ENCODE measurements around the gene STRN3.
"Not testable (repeated sequence)": the region's sequence is repeated elsewhere in the genome, so short reads cannot be mapped to it uniquely, and the experiment has no call there.

Gene STRN3, protein sequence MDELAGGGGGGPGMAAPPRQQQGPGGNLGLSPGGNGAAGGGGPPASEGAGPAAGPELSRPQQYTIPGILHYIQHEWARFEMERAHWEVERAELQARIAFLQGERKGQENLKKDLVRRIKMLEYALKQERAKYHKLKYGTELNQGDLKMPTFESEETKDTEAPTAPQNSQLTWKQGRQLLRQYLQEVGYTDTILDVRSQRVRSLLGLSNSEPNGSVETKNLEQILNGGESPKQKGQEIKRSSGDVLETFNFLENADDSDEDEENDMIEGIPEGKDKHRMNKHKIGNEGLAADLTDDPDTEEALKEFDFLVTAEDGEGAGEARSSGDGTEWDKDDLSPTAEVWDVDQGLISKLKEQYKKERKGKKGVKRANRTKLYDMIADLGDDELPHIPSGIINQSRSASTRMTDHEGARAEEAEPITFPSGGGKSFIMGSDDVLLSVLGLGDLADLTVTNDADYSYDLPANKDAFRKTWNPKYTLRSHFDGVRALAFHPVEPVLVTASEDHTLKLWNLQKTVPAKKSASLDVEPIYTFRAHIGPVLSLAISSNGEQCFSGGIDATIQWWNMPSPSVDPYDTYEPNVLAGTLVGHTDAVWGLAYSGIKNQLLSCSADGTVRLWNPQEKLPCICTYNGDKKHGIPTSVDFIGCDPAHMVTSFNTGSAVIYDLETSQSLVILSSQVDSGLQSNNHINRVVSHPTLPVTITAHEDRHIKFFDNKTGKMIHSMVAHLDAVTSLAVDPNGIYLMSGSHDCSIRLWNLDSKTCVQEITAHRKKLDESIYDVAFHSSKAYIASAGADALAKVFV

DNA sequence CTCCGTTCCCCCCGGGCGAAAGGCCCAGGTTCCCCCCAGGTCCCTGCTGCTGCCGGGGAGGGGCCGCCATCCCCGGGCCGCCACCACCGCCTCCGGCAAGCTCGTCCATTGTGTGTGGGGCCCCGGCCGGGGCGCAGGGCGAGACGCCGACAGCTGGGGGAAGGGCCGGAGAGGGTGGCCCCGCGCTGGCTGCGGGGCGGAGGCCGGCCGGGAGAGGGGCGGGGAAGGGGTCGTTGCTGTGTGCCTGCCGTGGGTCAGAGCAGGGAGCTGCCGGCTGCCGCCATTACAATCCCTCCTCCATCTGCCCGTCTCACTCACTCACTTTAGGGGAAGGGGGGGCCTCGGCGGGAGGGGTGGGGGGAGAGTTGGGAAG is at the start of gene STRN3:
Gene STRN3 (minus strand): TSS at position 303 of the 373 bp plus-strand sequence. CDS start 194 bp downstream, at position 109.
- DNase-seq: no peak

DNA sequence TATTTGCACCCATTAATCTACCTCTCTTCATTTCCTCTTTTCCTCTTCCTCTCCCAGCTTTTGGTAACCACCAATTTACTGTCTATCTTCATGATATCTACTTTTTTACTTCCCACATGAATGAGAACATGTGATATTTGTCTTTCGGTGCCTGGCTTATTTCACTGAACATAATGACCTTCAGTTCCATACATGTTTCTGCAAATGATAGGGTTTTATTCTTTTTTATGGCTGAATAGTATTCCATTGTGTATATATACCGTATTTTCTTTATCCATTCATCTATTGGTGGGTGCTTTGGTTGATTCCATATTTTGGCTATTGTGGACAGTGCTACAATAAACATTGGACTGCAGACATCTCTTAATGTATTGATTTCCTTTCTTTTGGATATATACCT is 49.0 kb upstream of the STRN3 start:
- no peak for DNase-seq

DNA sequence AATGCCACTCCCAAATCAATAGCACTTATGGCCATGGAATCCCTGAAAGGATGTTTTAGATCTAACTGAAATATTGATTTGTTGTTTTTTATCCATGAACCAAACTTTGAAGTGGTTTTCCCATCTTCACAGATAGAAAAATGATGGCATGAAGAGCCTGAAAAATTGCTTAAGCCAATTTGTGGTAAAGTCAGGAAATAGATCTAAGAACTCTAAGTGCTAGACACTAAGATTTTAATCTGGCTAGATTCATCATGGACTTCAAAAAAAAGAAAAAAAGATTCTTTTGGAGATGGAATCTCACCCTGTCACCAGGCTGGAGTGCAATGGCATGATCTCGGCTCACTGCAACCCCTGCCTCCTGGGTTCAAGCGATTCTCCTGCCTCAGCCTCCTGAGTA is 45.0 kb upstream of the STRN3 start:
- DNase-seq: no peak

DNA sequence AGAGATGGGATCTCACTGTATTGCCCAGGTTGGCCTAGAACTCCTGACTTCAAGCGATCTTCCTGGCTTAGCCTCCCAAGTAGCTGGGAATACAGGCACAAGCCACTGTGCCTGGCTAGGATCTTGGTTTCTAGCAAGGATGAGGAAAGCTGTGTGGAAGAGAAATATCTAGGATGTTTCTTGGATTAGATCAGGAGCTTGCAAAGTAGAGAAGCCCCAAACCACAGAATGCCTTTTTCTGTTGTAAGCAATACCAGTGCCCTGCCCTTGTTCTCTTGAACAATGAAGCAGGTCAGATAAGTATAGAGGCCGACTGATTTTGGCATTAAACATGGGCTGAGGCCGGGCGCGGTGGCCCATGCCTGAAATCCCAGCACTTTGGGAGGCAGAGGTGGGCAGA is 44.3 kb upstream of the STRN3 start:
- no peak for DNase-seq

DNA sequence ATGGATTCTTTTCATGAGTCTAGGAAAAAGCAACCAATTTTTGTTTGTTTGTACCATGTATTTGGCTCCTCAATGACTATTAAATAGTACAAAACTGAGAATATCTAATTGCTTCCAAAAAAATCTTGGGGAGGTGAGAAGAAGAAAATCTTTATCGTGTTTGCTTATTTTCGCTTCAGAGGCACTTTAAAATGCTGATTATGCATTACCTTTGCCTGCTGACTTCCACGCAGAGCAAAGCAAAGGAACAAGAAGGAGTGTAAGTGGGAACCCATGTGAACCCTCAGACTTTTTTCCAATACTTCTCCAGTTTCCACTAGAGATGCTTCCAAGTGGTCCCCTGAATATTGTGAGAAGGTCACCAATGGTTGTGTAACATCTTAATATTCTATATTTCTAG is 43.2 kb upstream of the STRN3 start:
- DNase-seq: no peak

DNA sequence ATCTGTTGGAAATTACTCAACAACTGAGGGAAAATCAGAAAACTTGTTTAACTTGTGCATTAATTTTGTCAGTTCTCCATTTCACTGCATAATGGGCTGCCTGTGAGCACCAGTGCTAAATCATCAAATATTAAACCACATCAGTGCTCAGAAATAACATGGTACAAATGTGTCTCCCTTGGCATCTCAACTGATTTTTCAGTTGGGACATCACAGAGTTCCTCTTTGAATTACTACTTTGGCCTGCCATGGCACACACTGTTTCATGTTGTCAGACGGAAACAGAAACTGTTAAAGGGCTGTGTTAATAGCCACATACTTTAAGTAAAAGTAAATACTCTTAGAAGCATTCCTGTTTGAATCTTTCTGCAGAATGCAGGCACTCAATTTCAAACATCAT is 42.1 kb upstream of the STRN3 start:
- no peak for DNase-seq

DNA sequence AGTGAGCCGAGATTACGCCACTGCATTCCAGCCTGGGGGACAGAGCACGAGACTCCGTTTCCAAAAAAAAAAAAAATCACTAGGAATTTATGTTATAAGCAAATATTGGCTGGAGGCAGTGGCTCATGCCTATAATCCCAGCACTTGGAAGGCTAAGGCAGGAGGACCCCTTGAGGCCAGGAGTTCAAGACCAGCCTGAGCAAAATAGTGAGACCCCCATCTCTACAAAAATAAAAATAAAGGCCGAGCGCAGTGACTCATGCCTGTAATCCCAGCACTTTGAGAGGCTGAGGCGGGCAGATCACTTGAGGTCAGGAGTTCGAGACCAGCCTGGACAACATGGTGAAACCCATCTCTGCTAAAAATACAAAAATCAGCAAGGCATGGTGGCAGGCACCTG is 36.7 kb upstream of the STRN3 start:
- not testable (repeated sequence) for DNase-seq

DNA sequence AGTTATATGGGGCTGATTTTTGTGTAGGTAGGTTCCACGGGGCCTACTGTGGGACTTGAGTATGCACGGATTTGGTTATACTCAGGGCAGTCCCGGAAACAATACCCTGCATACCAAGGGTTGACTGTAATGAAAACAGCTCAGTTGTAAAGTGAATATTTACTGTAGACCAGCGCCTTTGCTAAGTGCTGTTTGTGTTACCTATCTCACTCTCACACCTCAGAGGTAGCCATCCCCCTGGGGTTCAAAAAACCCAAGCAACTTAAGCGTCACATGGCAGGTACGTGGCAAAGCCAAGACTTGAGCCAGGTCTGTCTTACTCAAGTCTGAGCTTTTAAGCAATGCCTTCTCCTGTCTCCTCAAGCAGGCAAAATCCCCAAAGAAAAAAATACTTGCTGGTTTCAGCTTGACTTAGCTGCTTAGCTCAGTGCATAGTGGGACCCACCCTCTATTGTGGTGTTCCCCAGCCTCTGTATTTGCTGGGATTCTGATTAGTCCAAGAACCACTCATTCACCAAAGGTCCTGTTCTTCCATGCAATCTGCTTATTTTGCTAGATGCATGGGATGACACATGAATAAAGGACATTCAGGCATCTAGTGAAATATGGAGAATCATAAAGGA is 34.2 kb upstream of the STRN3 start:
- no peak for DNase-seq

DNA sequence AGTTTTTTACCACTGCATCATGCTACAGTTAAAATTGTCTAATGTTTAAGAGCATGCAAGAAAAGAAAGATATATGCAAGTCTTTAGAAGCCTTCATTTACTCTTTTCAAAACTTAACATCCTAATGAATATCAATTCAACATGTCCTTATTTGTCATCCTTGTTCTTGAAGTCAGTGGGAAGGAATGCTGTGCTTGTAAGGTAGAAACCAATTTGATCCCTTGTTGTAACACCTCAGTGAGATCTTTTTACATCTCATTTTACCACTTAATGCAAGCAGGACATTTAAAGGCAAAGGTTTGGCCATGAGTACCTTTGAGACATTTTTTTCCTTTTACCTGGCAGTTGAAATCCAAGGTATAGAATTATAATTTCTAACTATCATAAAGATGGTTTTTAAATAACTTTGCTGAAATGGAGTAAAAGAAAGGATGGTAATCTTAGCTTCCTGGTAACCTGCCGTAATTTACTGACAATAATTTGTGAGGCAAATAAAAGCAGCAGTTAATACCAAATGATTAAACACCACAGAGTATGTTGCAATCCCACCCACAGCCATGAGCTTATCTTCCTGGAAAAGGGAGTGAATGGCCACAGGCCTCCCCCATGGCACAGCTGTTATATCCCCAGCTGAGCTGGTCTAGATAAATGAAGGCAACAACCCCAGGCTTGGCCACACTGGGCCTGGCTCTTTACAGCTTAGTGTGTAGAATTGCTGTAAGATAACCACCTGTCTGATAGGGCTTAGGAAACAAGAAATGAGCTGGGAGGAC is 33.2 kb upstream of the STRN3 start:
- no peak for DNase-seq

DNA sequence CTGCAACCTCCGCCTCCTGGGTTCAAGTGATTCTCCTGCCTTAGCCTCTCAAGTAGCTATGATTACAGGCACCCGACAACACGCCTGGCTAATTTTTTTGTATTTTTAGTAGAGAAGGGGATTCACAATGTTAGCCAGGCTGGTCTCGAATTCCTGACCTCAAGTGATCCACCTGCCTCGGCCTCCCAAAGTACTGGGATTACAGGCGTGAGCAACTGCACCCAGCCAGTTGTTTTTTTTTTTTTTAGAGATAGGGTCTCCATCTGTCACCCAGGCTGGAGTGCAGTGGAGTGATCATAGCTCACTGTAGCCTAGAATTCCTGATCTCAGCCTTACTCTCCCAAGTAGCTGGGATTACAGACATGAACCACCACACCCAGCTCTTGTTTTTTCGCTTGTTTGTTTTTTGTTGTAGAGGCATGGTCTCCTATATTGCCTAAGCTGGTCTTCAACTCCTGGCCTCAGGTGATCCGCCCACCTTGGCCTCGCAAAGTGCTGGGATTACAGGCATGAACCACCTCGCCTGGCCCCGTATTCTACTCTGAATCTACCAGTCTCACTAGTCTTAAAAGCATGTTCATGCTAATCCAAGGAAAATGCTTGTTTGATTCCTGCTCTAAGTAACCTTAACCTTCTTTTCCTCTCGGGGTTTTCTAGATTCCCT is 31.7 kb upstream of the STRN3 start:
- no peak for DNase-seq

DNA sequence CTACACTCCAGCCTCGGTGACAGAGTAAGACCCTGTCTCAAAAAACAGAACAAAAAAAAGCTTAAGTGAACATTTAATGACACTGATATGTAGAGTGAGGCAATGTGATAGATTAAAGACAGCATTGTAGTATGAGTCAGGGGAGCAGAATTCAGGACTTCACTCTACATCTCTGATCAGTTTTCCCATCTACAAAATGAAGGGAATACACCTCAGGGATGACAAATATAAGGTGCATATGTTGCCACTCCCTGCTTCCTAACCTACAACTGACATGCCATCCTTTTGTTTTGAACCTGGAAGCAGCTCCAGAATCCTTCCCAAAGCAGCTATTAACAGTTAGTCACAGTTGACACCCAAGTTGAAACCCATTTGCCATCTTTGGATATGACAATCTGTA is 30.9 kb upstream of the STRN3 start:
- DNase-seq: no peak

DNA sequence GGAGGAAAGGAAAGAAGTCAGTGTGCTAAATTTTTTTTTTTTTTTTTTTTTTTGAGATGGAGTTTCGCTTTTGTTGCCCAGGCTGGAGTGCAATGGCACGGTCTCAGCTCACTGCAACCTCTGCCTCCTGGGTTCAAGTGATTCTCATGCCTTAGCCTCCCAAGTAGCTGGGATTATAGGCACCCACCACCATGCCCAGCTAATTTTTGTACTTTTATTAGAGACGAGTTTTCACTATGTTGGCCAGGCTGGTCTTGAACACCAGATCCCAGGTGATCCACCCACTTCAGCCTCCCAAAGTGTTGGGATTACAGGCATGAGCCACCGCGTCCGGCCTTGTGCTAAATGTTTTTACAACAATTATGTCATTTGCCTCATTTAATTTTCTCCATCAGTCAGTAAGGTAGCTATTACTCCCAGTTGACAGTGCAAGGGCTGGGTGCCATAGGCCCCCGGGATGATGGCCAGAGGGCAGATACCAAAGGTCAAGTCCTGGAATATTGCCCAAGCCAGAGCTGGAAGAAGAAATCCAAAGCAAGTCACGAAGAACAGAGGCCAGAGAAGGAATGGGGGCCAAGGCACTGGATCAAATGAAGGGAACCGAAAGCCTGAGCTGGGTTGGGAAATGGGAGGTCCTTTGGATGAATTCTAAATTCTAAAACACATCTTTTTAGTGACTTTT is 26.9 kb upstream of the STRN3 start:
- not testable (repeated sequence) for DNase-seq

DNA sequence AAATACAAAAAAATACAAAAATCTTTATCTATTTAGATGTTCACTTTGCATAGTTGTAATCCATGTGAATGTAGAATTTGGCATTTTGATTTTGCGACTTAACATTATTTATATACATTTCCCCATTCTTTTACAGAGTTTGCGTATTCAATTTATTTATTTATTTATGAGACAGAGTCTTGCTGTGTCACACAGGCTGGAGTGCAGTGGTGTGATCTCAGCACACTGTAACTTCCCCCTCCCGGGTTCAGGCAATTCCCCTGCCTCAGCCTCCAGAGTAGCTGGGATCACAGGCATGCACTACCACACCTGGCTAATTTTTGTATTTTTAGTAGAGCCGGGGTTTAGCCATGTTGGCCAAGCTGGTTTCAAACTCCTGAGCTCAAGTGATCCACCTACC is 25.3 kb upstream of the STRN3 start:
- DNase-seq: no peak

DNA sequence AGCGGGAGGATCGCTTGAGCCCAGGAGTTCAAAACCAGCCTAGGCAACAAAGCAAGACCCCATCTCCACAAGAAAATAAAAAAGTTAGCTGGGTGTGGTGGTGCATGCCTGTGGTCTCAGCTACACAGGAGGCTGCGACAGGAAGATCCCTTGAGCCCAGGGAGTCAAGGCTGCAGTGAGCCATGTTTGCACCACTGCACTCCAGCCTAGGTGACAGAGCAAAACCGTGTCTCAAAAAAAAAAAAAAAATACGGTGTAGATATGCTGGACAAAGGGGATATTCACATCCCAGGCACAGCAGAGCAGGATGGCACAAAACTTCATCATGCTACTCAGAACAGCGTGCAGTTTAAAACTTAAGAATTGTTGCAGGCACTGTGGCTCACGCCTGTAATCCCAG is 24.8 kb upstream of the STRN3 start:
- no peak for DNase-seq

DNA sequence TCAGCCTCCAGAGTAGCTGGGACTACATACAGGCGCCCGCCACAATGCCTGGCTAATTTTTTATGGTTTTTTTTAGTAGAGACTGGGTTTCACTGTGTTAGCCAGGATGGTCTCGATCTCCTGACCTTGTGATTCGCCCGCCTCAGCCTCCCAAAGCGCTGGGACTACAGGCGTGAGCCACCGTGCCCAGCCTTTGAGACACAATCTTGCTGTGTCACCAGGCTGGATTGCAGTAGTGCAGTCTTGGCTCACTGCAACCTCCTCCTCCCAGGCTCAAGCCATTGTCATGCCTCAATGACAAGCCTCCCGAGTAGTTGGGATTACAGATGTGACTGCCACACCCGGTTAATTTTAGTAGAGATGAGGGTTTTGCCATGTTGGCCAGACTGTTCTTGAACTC is 21.3 kb upstream of the STRN3 start:
- no peak for DNase-seq

DNA sequence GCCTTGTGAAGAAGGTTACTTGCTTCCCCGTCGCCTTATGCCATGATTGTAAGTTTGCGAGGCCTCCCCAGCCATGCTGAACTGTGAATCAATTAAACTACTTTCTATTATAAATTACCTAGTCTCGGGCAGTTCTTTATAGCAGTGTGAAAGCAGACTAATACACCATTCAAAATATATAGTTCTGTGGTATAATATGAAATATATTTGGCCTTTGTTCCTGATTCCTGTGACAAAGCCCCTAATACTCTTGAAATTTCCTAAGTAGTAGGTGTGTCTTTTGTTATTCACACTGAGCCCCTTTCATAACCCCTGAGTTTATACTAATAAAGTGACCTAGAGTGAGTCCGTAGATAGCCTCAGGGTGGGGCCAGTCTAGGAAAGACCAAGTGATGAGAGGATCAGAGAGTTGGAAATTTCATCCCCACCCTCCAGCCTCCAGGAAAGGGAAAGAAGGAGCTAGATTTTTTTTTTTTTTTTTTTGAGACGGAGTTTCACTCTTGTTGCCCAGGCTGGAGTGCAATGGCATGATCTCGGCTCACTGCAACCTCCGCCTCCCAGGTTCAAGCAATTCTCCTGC is 19.4 kb upstream of the STRN3 start:
- DNase-seq: no peak

DNA sequence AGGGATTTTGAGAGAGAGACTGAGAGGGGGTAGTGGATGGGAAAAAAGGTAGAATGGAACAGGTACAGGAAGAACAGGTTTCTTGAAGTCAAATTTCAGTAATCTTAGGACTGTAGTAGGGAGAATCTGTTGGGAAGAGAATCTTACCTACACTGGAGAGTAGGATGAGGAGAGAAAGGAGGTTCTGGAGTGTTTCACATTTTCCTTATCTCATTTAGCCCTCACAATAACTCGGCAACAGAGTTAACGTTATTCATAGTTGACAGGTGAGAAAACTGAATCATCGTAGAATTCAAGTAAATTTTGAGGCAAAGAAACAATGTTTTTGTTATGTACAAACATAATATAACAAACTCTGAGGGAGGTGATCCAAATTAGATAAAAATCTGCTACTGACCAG is 17.2 kb upstream of the STRN3 start:
- no peak for DNase-seq

DNA sequence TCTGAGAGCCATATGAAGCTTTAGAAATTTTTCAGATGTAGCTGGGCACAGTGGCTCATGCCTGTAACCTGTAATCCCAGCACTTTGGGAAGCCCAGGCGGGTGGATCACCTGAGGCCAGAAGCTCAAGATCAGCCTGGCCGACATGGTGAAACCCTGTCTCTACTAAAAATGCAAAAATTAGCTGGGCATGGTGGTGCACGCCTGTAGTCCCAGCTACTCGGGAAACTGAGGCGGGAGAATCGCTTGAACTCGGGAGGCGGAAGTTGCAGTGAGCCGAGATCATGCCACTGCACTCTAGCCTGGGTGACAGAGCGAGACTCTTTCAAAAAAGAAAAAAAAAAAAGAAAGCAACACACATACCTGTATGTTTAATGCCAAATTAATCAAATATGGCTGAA is 16.7 kb upstream of the STRN3 start:
- not testable (repeated sequence) for DNase-seq

DNA sequence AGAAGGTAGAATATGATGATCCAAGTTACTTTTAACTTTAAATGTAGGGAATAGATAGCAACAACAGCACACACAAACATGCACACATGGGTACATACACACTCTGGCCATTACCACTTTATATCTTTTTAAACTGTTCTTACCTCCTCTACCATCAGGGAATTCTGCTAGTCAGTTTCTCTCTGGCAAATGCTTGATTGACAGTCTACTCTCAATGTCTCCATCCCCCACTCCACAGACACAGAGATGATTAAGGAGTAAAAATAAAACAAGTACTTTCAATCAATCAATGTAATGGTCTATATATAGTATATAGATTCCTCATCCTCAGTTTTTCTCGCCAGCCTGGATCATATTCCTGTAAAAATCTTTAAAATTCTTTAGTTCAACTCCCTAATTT is 16.1 kb upstream of the STRN3 start:
- no peak for DNase-seq

DNA sequence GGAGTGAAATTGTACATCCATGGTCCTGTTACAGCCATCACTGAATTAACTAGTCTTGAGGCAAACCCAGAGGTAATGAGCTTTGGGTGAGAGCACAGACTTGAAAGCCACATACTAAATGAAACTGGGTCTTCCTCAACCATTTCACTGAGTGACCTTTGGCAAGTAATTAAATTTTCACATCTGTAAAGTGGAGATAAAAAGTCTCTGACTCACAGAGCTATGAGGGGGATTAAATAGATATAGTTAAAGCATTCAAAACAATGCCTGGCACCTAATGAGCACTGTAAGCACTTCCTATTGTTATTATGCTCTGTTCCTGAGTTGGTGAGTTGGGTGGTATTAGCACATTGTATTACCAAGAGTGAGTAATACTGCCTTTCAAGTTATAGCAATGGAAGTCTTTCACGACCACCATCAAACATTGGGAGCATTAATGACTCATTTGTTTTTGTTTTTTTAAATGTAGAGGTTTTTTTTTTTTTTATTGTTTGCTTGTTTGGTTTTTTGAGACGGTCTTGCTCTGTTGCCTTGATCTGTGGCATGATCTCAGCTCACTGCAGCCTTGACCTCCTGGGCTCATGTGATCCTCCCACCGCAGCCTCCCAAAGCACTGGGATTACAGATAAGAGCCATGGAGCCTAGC is 12.5 kb upstream of the STRN3 start:
- DNase-seq: no peak

DNA sequence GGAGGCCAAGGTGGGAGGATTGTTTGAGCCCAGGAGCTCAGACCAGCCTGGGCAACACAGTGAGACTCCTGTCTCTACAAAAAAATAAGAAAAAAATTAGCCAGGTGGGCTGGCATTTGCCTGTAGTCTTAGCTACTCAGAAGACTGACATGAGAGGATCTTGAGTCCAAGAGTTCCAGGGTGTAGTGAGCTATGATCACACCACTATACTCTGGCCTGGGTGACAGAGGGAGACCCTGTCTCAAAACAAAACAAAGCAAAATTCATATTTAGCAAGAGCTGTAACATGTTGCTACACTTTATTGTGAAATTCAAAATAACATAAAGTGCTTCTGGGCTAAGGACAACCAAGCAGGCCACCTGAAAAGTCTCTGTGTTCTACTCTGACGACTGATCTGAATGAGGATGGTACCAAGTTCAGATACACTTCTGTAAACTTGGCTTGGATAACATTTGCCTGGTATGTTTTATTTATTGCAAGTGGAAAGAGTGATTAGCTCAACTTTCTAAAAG is 11.6 kb upstream of the STRN3 start:
- DNase-seq: no peak
